GM23248 (cell line): ENCODE results near the gene PTDSS2. TPM values are rescaled to one million over a fixed set of nuclear protein-coding genes. Genes with fewer than 3 reads are reported as not detected.

ENCODE experiments used
- DNase-seq: peaks from one replicate; pipeline ENCODE4 v3.0.0-alpha.2; 2015
- H2AFZ ChIP-seq: fragments of 200-600 bp; sonication (generic); 2 replicates; pipeline ENCODE4 v1.6.1; 2016; ENCODE audit warnings: antibody characterized with exemption
- H3F3A ChIP-seq: fragments of 200-600 bp; sonication (generic); 2 replicates; pipeline ENCODE4 v1.6.1; 2016; ENCODE audit warnings: mild to moderate bottlenecking, antibody characterized with exemption, mixed run types; ENCODE audit not compliant: insufficient read depth
- H3K27ac ChIP-seq: fragments of 200-600 bp; sonication (generic); 2 replicates; pipeline ENCODE4 v1.5.1; 2016; ENCODE audit warnings: mild to moderate bottlenecking
- H3K27me3 ChIP-seq: fragments of 200-600 bp; sonication (generic); replicated peaks from 2 replicates; pipeline ENCODE4 v1.6.1; 2016; ENCODE audit warnings: mild to moderate bottlenecking; ENCODE audit not compliant: insufficient read depth
- H3K36me3 ChIP-seq: fragments of 200-600 bp; sonication (generic); 2 replicates; pipeline ENCODE4 v1.6.1; 2016; ENCODE audit warnings: low read depth, mild to moderate bottlenecking
- H3K4me1 ChIP-seq: fragments of 200-600 bp; sonication (generic); 2 replicates; pipeline ENCODE4 v1.6.1; 2016; ENCODE audit warnings: mild to moderate bottlenecking; ENCODE audit not compliant: insufficient read depth
- H3K4me2 ChIP-seq: fragments of 200-600 bp; sonication (generic); one replicate; pipeline ENCODE4 v1.6.1; 2016; ENCODE audit warnings: mild to moderate bottlenecking; ENCODE audit not compliant: unreplicated experiment
- H3K4me3 ChIP-seq: fragments of 200-600 bp; sonication (generic); 2 replicates; pipeline ENCODE4 v1.5.1; 2016; ENCODE audit warnings: mild to moderate bottlenecking
- H3K79me2 ChIP-seq: fragments of 200-600 bp; sonication (generic); 2 replicates; pipeline ENCODE4 v1.6.1; 2016; ENCODE audit warnings: mild to moderate bottlenecking; ENCODE audit not compliant: insufficient read depth
- H3K9ac ChIP-seq: fragments of 200-600 bp; sonication (generic); 2 replicates; pipeline ENCODE4 v1.6.1; 2016; ENCODE audit warnings: mild to moderate bottlenecking
- H3K9me2 ChIP-seq: fragments of 200-600 bp; sonication (generic); 2 replicates; pipeline ENCODE4 v1.6.1; 2016; ENCODE audit warnings: mixed run types, mild to moderate bottlenecking, moderate library complexity; ENCODE audit not compliant: insufficient read depth
- H3K9me3 ChIP-seq: fragments of 200-600 bp; sonication (generic); one replicate; pipeline ENCODE4 v1.6.1; 2017; ENCODE audit warnings: low read depth
- H4K20me1 ChIP-seq: fragments of 200-600 bp; sonication (generic); 2 replicates; pipeline ENCODE4 v1.6.0; 2016; ENCODE audit not compliant: insufficient read depth
- EZH2 ChIP-seq: fragments of 200-600 bp; sonication (generic); IDR thresholded peaks from 2 replicates; pipeline ENCODE4 v1.6.1; 2018; ENCODE audit warnings: antibody characterized with exemption, mild to moderate bottlenecking; ENCODE audit not compliant: insufficient read depth, poor library complexity, severe bottlenecking
- EZH2phosphoT487 ChIP-seq: fragments of 200-600 bp; sonication (generic); IDR thresholded peaks from 2 replicates; pipeline ENCODE4 v1.6.1; 2018; ENCODE audit warnings: antibody characterized with exemption, moderate library complexity, mild to moderate bottlenecking, low read depth; ENCODE audit not compliant: insufficient read depth
- WGBS, 2 experiments: methylation state at CpG; one replicate each; pipeline ENCODE4 v1.1.6; 2015 to 2017; ENCODE audit warnings: low lambda C conversion rate in 2 of 2, low coverage in 1 of 2; ENCODE audit errors: missing lambda C conversion rate in 2 of 2; 5-methylcytosine and 5-hydroxymethylcytosine counted together
- in situ Hi-C: fragments of 300-500 bp; cut with MboI; formaldehyde crosslinking; loops from 2 replicates; pipeline ENCODE4 v1.15.0; 2020
- polyA plus RNA-seq: library from polyadenylated mRNA; unstranded; fragments of >200 nt; fragmentation: Nextera tagmentation; extraction: Ambion mirVana; gene quantifications from 2 replicates; pipeline ENCODE4 v1.2.1, GENCODE V29; 2016
- total RNA-seq: library from RNA; depleted of rRNA; stranded (reverse); fragments of >200 nt; shearing (Covaris generic); gene quantifications from 2 replicates; pipeline ENCODE4 v1.2.3, GENCODE V29; 2014

PTDSS2 gene
- total and polyA plus RNA-seq, 2 experiments from 2014 or later, result 22.2 to 44.1 TPM

- Histone ChIP-seq H3K4me3 (no peak overlapping the region), H3K9ac (no peak overlapping the region), H3K79me2 (no peaks in the 10 kb centered on the region), H3K27me3 (no peaks in the 10 kb centered on the region), H3K4me2 (no peak overlapping the region), H3F3A (no peaks in the 10 kb centered on the region), H3K9me2 (no peaks in the 10 kb centered on the region), H3K27ac (no peak overlapping the region), H3K4me1 (peaks cover 9% of the 10 kb centered on the region; the same call in 1 of the 2 replicates), H4K20me1 (no peaks in the 10 kb centered on the region), H2AFZ (no peak overlapping the region), H3K36me3 (no peaks in the 10 kb centered on the region), H3K9me3 (no peaks in the 10 kb centered on the region)
- TF ChIP-seq EZH2, result no peak
- no peak for TF ChIP-seq EZH2phosphoT487
- DNase-seq, result peak; percentile 44
- 91 to 93% methylated on average over 10 of the region's 10 CpGs for WGBS, 2 experiments
- in situ Hi-C loops, result no loop called here
These were observed 71.2 kb downstream of the PTDSS2 start for GRCh38 chr11:521177-521688.

GRCh38 chr11:526192-526591, 76.1 kb downstream of the PTDSS2 start:
- Histone ChIP-seq H4K20me1 (no peaks in the 10 kb centered on the region), H3K27me3 (no peaks in the 10 kb centered on the region), H3K9ac (no peak overlapping the region), H3K9me3 (no peaks in the 10 kb centered on the region), H3F3A (no peaks in the 10 kb centered on the region), H3K9me2 (no peaks in the 10 kb centered on the region), H3K4me3 (no peak overlapping the region), H3K4me1 (no peaks in the 10 kb centered on the region), H2AFZ (no peak overlapping the region), H3K79me2 (no peaks in the 10 kb centered on the region), H3K27ac (no peak overlapping the region), H3K36me3 (no peaks in the 10 kb centered on the region), H3K4me2 (no peak overlapping the region)
- TF ChIP-seq EZH2 (no peak), EZH2phosphoT487 (no peak)
- DNase-seq, result no peak
- in situ Hi-C loops, result no loop called here
- WGBS, 2 experiments, result 80 to 86% methylated on average over 17 of the region's 17 CpGs

- Histone ChIP-seq H3K79me2 (peaks cover under 1% of the 10 kb centered on the region; the same call in 1 of the 2 replicates), H3K36me3 (no peaks in the 10 kb centered on the region), H3K9ac (no peak overlapping the region), H4K20me1 (no peaks in the 10 kb centered on the region), H3K4me1 (no peaks in the 10 kb centered on the region), H3K27ac (no peak overlapping the region), H3K9me3 (no peaks in the 10 kb centered on the region), H3K27me3 (no peaks in the 10 kb centered on the region), H3K4me3 (no peak overlapping the region), H3K4me2 (no peak overlapping the region), H3F3A (no peaks in the 10 kb centered on the region), H3K9me2 (no peaks in the 10 kb centered on the region), H2AFZ (no peak overlapping the region)
- no peak for DNase-seq
- TF ChIP-seq EZH2phosphoT487 (no peak), EZH2 (no peak)
- in situ Hi-C loops, result no loop called here
- 79% methylated on average over 23 to 25 of the region's 30 CpGs for WGBS, 2 experiments
These were observed 78.2 kb downstream of the PTDSS2 start for GRCh38 chr11:528166-528814.

GRCh38 chr11:528815-529727, 79.0 kb downstream of the PTDSS2 start:
- no peaks in the 10 kb centered on the region for H3K9me3 ChIP-seq
- no peak for DNase-seq
- no peak overlapping the region for H3K4me3 ChIP-seq
- no peak overlapping the region for H3K4me2 ChIP-seq
- H3K27ac ChIP-seq, result no peak overlapping the region
- H3K36me3 ChIP-seq, result no peaks in the 10 kb centered on the region
- H3F3A ChIP-seq, result no peaks in the 10 kb centered on the region
- H3K9ac ChIP-seq, result no peak overlapping the region
- peaks cover 8% of the 10 kb centered on the region for H3K79me2 ChIP-seq
- H3K9me2 ChIP-seq, result no peaks in the 10 kb centered on the region
- WGBS, 2 experiments, result 78% methylated on average over 23 to 26 of the region's 29 CpGs
- no peak for TF ChIP-seq EZH2phosphoT487
- TF ChIP-seq EZH2, result no peak
- no peaks in the 10 kb centered on the region for H3K27me3 ChIP-seq
- H3K4me1 ChIP-seq, result no peaks in the 10 kb centered on the region
- in situ Hi-C loops, result no loop called here
- H4K20me1 ChIP-seq, result no peaks in the 10 kb centered on the region
- H2AFZ ChIP-seq, result no peak overlapping the region
